Fibroblast of gingiva (primary cell): ENCODE measurements around the gene PSMB3.
A peak's percentile ranks its signal among the peaks of the same experiment; 100 is the strongest.
"Not testable (repeated sequence)": the region's sequence is repeated elsewhere in the genome, so short reads cannot be mapped to it uniquely, and the experiment has no call there.

ENCODE experiments used
- DNase-seq: peaks from one replicate; pipeline ENCODE4 v3.0.0-alpha.2; 2011; ENCODE audit warnings: low read depth

Gene PSMB3

GRCh38 chr17:38749223-38750043, 3.1 kb upstream of the PSMB3 start:
- peak; percentile 46 for DNase-seq

GRCh38 chr17:38750044-38750311, 2.6 kb upstream of the PSMB3 start:
- no peak for DNase-seq

- no peak for DNase-seq
Observed at GRCh38 chr17:38750312-38751121, 2.0 kb upstream of the PSMB3 start.

- DNase-seq: no peak
Observed at GRCh38 chr17:38751144-38751807, 1.3 kb upstream of the PSMB3 start.

GRCh38 chr17:38751808-38752307, 683 bp upstream of the PSMB3 start:
- peak; percentile 81 for DNase-seq

GRCh38 chr17:38753071-38753506, 548 bp downstream of the PSMB3 start:
- DNase-seq: no peak

- DNase-seq: no peak
Observed at GRCh38 chr17:38761612-38762011, 9.1 kb downstream of the PSMB3 start.

GRCh38 chr17:38762231-38762630, 9.7 kb downstream of the PSMB3 start:
- no peak for DNase-seq

- no peak for DNase-seq
Observed at GRCh38 chr17:38766341-38766740, 13.8 kb downstream of the PSMB3 start.

- no peak for DNase-seq
Observed at GRCh38 chr17:38768417-38768816, 15.9 kb downstream of the PSMB3 start.

GRCh38 chr17:38773258-38773657, 20.7 kb downstream of the PSMB3 start:
- DNase-seq: no peak

- no peak for DNase-seq
Observed at GRCh38 chr17:38777641-38778250, 25.2 kb downstream of the PSMB3 start.

GRCh38 chr17:38779965-38780752, 27.6 kb downstream of the PSMB3 start:
- no peak for DNase-seq

GRCh38 chr17:38783227-38783626, 30.7 kb downstream of the PSMB3 start:
- DNase-seq: no peak

GRCh38 chr17:38786372-38786771, 33.8 kb downstream of the PSMB3 start:
- no peak for DNase-seq

- DNase-seq: not testable (repeated sequence)
Observed at GRCh38 chr17:38787999-38788398, 35.5 kb downstream of the PSMB3 start.

- peak; percentile 53 for DNase-seq
Observed at GRCh38 chr17:38789185-38789584, 36.6 kb downstream of the PSMB3 start.

- not testable (repeated sequence) for DNase-seq
Observed at GRCh38 chr17:38790148-38790707, 37.7 kb downstream of the PSMB3 start.

GRCh38 chr17:38791162-38791561, 38.6 kb downstream of the PSMB3 start:
- DNase-seq: no peak

- no peak for DNase-seq
Observed at GRCh38 chr17:38794221-38794620, 41.7 kb downstream of the PSMB3 start.
